Middle frontal gyrus (tissue), 1 donor: ENCODE data around the gene VARS1.
"Not testable (repeated sequence)": the region's sequence is repeated elsewhere in the genome, so short reads cannot be mapped to it uniquely, and the experiment has no call there.

Experiments used
- DNase-seq: peaks from one replicate; pipeline ENCODE4 v3.0.0-alpha.2; 2015; ENCODE audit warnings: low spot score; ENCODE audit errors: extremely low spot score

VARS1 gene

GRCh38 chr6:31822036-31822821 lies 26.7 kb upstream of the VARS1 start:
- DNase-seq: peak; percentile 59

GRCh38 chr6:31821301-31822035 lies 25.9 kb upstream of the VARS1 start:
- DNase-seq: peak; percentile 53

GRCh38 chr6:31820399-31820798 lies 24.8 kb upstream of the VARS1 start:
- not testable (repeated sequence) for DNase-seq

- no peak for DNase-seq
Measured at GRCh38 chr6:31819871-31820299, 24.3 kb upstream of the VARS1 start.

- not testable (repeated sequence) for DNase-seq
Measured at GRCh38 chr6:31817929-31818511, 22.5 kb upstream of the VARS1 start.

- not testable (repeated sequence) for DNase-seq
Measured at GRCh38 chr6:31817133-31817928, 21.8 kb upstream of the VARS1 start.

- peak; percentile 92 for DNase-seq
Measured at GRCh38 chr6:31815025-31815838, 19.7 kb upstream of the VARS1 start, which contains the start of the genes HSPA1A and HSPA1L. Gene HSPA1A, plus strand, starts transcription at chr6:31815543. Its CDS starts 214 bp downstream, at chr6:31815757. Gene HSPA1L, minus strand, starts transcription at chr6:31815283. Its CDS starts 3,311 bp downstream, at chr6:31811972.

- DNase-seq: peak; percentile 84
Measured at GRCh38 chr6:31814677-31815024, 19.1 kb upstream of the VARS1 start.

GRCh38 chr6:31813465-31813849 lies 17.9 kb upstream of the VARS1 start:
- no peak for DNase-seq

- DNase-seq: no peak
Measured at GRCh38 chr6:31811645-31812044, 16.1 kb upstream of the VARS1 start.

- not testable (repeated sequence) for DNase-seq
Measured at GRCh38 chr6:31808599-31808998, 13.0 kb upstream of the VARS1 start.

- peak; percentile 95 for DNase-seq
Measured at GRCh38 chr6:31806470-31807272, 11.1 kb upstream of the VARS1 start, which contains the start of gene LSM2. Gene LSM2, minus strand, starts transcription at chr6:31806966. Its CDS starts 209 bp downstream, at chr6:31806757.

- no peak for DNase-seq
Measured at GRCh38 chr6:31805939-31806469, 10.5 kb upstream of the VARS1 start.

- not testable (repeated sequence) for DNase-seq
Measured at GRCh38 chr6:31801031-31801927, 5.7 kb upstream of the VARS1 start.

GRCh38 chr6:31799781-31800180 lies 4.2 kb upstream of the VARS1 start:
- DNase-seq: no peak

- DNase-seq: no peak
Measured at GRCh38 chr6:31797588-31797987, 2.0 kb upstream of the VARS1 start.

- DNase-seq: no peak
Measured at GRCh38 chr6:31796993-31797385, 1.4 kb upstream of the VARS1 start.
